NCI-H2171 (cell line): ENCODE measurements around the gene LSM2.
"Not testable (repeated sequence)": the region's sequence is repeated elsewhere in the genome, so short reads cannot be mapped to it uniquely, and the experiment has no call there.

Source experiments
- DNase-seq: peaks from one replicate; lab custom pipeline; 2025; lab: John Stamatoyannopoulos, UW

The LSM2 gene

DNA sequence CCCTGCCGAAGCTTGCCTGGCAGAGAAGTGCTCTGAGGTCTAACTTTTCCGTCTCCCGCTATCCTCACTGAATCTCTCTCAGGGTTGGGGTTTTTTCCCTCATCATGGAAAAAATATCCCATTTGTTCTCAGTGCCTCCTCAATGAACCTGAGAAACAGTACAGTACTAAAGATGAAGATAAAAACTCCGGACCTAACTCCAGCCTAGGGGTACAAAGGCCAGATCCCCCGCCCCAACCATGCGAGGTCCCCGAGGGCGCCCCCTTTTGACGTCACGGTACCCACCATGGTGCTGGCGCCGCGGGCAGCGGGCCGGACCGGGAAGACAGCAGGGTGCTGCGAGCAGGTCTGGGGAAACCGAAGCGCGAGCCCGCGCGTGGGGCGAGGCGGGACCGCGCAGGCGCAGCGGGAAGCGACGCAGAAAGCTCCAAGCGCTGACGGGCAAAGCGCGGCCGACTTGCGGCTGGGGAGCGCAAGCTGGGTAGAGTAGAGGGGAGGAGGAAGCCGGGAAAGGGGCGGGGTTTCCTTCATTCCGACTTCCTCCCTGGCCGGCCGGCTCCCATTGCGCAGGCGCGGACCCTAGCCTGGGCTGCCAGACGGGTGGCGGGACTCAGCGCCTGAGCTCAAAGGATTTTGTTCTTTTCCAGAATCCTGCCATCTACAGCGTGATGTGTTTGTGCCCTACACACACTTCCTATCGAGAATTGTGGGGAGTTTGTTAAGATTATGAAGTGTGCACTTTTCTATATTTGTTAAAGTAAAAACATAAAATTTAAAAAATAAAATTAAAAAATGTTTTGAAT lies at the start of gene LSM2:
Gene LSM2 (minus strand): TSS at position 497 of the 803 bp plus-strand sequence. CDS start 209 bp downstream, at position 288.
- DNase-seq = peak; percentile 96

DNA sequence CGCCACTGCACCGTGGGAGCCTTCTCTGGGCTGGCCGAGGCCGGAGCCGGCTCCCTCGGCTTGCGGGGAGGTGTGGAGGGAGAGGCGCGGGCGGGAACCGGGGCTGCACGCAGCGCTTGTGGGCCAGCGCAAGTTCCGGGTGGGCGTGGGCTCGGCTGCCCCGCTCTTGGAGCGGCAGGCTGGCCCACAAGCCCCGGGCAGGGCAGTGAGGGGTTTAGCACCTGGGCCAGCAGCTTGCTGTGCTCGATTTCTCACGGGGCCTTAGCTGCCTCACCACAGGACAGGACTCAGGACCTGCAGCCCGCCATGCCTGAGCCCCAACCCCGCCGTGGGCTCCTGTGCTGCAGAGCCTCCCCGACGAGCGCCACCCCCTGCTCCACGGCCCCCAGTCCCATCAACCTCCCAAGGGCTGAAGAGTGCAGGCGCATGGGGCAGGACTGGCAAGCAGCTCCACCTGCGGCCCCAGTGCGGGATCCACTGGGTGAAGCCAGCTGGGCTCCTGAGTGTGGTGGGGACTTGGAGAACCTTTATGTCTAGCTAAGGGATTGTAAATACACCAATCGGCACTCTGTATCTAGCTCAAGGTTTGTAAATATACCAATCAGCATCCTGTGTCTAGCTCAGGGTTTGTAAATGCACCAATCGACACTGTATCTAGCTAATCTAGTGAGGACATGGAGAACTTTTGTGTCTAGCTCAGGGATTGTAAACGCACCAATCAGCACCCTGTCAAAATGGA lies 45.4 kb upstream of the LSM2 start:
- DNase-seq = not testable (repeated sequence)

DNA sequence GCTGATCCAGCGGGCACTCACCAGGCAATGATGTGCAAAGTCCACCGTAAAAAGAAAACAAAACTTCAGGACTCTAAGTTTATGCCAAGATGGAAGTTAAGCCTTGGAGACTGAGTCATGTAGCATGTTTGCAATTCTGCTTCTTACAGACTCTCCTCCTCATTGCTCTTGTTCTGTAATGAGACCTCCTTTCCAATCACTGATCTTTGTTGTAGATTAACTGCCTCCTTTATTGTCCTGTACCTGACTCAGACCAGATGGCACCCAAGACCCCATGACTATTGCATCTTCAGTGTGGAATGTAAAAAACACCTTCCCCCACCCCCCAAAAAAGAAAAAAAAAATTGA lies 44.7 kb upstream of the LSM2 start:
- no peak for DNase-seq

DNA sequence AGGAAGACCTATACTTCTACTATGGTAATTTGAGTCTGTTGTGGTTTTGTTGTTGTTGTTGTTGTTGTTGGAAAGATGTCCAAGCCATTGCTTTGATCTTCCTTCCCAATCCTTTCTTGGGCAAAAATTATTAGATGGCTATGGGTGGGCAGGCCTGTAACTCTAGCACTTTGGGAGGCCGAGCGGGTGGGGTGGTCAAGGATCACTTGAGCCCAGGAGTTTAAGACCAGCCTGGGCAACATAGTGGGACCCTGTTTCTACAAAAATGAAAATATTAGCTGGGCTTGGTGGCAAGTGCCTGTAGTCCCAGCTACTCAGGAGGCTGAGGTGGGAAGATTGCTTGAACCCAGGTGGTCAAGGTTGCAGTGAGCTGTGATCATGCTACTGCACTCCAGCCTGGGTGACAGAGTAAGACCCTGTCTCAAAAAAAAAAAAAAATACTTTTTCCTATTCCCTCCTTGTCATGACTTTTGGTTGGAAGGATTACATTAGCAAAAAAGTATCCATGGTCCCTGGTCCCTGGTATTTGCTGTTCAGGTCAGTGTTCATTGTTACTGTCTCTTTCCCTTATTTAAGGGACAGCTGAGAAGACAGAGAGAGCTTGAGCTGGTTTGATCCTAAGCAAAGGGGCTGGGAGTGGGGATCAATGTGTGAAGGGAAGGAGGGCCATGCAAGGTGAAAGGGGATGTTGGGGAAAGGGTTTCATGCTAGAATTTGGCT lies 44.2 kb upstream of the LSM2 start:
- no peak for DNase-seq

DNA sequence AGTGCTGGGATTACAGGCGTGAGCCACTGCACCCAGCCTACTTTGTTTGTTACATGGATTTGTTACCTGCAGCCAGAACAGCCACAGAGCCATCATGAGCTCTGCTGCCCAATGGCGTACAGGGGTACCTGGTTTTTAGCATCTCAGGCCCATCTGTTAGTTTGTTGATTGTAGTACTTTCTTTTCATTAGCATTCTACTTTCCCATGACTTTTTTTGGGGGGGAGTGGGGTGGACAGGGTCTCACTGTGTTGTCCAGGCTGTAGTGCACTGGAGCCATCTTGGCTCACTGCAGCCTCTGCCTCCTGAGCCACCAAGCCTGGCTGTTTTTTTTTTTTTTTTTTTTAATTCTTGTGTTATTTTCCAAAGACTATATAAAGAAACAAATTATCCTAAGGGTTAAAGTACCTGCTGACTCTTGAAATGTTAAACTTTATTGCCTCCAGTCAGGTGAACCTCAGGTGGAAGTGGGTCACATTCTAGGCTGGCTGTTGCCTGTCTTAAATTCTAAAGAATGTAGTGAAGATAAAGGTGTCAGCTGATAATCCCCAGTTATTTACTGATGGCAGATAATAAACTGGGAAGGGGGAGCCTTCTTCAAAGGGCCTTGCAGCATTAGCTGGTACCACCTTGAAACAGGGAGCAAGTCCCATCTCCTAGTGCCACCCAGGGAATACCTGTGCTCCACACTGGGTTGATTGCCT lies 40.7 kb upstream of the LSM2 start:
- no peak for DNase-seq

DNA sequence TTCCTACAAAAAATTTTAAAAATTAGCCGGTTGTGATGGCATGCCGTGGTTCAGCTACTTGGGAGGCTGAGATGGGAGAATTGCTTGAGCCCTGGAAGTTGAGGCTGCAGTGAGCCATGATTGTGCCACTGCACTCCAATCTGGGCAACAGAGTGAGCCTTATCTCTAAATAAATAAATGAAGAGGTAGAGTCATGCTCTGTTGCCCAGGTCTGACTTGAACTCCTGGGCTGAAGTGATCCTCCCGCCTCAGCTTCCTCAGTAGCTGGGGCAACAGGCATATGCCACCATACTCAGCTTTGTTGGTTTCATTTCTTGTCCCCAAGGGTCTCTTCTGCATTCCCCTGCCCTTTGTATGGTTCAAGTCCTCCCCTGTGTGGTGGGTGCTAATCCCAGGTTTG lies 37.7 kb upstream of the LSM2 start:
- no peak for DNase-seq

DNA sequence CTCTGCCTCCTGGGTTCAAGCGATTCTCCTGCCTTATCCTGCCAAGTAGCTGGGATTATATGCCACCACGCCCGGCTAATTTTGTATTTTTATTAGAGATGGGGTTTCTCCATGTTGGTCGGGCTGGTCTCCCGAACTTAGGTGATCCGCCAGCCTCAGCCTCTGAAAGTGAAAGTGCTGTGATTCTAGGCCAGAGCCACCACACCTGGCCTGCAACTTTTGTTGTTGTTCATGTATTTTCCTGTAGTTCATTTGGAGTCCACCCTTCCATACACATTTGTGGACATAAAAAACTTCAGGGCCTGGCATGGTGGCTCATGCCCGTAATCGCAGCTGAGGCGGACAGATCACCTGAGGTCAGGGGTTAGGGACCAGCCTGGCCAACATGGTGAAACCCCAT lies 35.3 kb upstream of the LSM2 start:
- DNase-seq = no peak

DNA sequence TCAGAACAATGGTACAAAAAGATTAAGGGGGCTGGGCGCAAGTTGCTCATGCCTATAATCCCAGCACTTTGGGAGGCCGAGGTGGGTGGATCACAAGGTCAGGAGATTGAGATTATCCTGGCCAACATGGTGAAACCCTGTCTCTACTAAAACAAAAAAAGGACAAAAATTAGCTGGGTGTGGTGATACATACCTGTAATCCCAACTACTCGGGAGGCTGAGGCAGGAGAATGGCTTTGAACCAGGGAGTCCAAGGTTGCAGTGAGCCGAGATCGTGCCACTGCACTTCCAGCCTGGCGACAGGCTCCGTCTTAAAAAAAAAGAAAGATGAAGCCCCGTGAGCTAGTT lies 33.0 kb upstream of the LSM2 start:
- not testable (repeated sequence) for DNase-seq

DNA sequence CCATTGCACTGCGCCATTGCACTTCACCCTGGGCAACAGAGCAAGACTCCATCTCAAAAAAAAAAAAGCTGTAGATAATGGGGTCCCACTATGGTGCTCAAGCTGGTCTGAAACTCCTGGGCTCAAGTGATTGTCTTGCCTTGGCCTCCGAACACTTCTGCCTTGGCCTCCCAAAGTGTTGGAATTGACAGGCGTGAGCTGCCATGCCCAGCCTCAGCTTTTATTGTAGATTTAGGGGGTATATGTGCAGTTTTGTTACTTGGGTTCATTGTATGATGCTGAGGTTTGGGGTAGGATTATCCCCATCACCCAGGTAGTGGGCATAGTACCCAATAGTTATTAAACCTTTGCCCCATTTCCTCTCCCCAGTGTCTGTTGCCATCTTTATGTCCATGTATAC lies 32.2 kb upstream of the LSM2 start:
- no peak for DNase-seq

DNA sequence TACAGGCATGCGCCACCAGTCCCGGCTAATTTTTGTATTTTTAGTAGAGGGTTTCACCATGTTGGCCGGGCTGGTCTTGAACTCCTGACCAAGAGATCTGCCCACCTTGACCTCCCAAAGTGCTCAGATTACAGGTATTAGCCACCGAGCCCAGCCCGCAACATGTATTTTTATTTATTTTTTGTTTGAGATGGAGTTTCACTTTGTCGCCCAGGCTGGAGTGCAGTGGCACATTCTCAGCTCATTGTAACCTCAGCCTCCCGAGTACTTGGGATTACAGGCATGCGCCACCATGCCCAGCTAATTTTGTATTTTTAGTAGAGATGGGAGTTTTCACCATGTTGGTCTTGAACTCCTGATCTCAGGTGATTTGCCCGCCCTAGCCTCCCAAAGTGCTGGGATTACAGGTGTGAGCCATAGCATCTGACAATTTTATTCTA lies 31.4 kb upstream of the LSM2 start:
- DNase-seq = not testable (repeated sequence)

DNA sequence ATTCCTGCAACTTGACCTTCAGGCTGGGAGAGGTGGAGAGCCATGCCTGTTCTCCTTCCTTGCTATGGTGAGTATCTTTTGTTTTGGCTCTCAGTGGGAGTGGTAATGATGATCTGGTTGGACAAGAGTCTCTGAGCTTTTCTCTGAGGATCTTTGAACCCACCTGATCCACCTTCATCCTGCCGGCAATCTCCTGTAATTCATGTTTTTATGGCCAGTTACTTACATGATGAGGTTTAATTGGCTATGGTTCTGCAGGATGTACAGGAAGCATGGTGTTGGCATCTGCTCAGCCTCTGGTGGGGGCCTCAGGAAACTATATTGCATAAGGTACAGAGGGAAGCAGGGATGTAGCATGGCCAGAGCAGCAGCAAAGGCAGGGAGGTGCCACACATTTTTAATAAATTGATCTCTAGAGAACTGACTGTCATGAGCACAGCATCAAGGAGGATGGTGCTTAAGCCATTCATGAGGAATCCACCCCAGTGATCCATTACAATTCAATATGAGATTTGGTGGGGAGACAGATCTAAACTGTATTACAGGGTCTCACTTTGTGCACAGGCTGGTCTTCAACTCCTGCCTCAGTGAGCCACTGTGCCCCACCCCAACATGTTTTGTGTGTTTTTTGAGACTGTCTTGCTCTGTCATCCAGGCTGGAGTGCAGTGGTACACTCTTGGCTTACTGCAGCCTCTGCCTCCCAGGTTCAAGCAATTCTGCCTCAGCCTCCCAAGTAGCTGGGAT lies 30.8 kb upstream of the LSM2 start:
- no peak for DNase-seq

DNA sequence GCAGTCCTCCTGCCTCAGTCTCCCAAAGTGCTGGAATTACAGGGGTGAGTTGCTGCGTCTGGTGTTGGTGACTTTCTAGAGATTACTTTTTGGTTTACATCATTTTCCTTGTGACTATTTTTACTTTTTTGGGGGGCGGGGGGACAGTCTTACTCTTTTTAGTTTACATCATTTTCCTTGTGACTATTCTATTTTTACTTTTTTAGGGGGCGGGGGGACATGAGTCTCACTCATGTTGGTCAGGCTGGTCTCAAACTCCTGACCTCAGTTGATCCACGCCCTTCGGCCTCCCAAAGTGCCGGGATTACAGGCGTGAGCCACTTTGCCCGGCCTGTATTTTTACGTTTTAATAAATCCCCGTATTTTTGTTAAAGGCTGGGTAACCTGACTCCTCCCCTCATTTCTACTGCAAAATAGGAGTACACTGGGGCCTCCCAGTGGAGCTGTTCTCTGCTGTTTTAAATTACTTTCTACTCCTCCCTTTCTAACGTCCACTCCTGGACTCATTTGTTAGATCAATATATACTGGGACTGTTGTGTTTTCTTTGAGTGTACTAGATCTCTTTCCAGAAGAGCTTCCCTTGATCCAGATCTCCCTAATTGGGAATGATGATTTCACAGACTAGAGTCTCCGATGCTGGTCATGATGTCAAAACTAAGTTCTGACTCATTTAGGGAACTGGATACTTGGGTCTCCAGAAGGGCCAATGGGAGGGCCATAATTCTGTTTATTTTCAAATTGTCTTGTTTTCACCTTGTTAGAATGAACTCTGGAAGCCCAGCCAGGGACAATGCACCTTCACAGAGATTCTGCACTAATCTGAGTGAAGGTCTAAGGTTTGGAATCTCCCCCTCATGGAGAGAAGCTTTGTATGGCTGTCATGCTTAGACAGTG lies 30.0 kb upstream of the LSM2 start:
- DNase-seq = no peak

DNA sequence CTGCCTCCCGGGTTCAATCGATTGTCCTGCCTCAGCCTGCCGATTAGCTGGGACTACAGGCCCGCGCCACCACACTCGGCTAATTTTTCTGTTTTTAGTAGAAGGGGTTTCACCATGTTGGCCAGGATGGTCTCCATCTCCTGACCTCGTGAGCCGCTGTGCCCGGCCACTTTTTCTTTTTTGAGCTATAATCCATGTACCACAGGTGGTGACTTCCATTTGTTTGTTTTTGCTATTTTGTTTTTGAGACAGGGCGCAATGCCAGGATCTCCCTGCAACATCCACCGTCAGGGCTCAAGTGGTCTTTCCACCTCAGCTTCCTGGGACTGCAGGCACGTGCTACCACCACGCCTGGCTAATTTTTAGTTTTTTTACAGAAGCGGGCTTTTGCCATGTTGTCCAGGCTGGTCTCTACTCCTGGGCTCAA lies 29.3 kb upstream of the LSM2 start:
- DNase-seq = no peak

DNA sequence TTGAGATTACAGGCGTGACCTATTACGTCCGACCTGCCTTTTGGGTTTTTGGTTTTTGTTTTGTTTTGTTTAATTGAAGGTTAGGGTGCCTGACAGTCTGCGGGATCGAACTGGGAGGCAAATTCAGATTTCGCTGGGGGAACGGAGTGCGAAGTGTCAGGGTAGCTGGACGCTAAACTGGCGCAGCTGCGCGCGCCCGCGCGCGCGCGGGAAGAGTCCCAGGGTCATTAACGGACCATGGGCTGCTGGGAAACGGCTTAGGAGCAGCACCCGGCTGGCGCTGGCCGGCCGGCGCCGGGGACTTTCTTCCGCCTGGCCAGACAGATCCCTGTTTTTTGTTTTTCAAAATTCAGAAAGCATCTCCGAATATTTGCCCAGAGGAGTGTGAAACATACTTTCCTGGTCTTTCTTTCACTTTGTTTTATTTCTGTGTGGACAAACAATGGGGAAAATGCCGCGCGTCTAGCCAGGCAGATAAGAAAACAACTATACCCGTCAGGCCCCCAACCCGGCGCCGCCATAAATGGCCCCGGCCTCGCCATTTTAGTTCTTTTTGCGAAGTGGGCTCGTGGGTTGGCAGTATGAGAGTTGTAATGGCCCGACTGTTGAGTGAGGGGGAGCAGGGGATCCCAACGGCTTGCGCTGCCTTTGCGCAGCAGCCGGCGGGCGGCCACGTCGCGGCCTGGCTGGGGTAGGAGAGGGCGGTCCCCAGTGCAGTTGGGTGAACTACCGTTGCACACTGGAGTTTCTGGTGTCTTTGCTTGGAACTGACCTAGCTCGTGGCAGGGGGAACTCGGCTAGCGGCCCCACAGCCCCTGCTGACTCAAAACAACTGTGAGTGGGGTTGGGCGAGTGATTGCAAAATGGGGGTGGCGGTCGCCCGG lies 27.8 kb upstream of the LSM2 start:
- DNase-seq = peak; percentile 85

DNA sequence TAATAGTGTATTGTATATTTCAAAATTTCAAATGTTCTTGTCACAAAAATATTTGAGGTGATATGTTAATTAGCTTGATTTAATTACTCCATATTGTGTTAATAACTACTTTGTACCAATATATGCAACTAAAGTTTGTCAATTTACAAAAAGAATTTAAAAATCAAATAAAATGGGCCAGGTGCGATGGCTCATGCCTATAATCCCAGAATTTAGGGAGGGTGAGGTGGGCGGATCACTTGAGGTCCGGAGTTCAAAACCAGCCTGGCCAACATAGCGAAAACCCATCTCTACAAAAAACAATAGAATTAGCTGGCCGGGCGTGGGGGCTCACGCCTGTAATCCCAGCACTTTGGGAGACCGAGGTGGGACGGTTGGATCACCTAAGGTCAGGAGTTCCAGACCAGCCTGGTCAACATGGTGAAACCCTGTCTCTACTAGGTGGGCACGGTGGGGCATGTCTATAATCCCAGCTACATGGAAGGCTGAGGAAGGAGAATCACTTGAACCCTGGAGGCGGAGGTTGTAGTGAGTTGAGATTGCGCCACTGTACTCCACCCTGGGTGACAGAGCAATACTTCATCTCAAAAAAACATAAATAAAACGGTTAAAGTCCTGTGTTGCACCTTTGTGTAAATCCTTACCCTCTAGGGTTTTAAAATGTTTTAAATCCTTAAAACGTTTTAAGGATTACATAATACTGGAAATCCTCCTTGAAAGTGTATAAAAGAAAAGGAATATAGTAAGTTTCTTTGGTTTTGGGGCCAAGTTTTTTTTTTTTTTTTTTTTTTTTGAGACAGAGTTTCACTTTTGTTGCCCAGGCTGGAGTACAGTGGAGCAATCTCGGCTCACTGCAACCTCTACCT lies 24.8 kb upstream of the LSM2 start:
- no peak for DNase-seq

DNA sequence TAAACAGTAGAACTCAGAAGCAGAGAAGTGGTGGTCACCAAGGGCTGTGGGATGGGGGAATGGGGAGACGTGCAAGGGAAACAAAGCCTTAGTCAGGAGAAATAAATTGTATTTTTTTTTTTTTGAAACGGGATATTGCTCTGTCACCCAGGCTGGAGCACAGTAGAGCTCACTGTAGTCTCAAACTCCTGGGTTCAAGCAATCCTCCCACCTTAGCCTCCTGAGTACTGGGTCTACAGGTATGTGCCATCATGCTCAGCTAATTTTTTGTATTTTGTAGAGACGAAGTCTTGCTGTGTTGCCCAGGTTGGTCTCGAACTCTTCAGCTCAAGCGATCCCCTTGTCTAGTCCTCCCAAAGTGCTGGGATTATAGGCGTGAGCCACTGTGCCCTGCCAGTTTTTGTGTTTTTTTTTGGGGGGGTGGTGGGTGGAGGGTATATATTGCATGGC lies 24.1 kb upstream of the LSM2 start:
- DNase-seq = no peak

DNA sequence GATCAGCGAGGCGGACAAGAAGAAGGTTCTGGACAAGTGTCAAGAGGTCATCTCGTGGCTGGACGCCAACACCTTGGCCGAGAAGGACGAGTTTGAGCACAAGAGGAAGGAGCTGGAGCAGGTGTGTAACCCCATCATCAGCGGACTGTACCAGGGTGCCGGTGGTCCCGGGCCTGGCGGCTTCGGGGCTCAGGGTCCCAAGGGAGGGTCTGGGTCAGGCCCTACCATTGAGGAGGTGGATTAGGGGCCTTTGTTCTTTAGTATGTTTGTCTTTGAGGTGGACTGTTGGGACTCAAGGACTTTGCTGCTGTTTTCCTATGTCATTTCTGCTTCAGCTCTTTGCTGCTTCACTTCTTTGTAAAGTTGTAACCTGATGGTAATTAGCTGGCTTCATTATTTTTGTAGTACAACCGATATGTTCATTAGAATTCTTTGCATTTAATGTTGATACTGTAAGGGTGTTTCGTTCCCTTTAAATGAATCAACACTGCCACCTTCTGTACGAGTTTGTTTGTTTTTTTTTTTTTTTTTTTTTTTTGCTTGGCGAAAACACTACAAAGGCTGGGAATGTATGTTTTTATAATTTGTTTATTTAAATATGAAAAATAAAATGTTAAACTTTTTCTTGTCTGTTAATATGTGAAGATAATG lies 23.0 kb upstream of the LSM2 start:
- peak; percentile 58 for DNase-seq
